HK-2 (cell line): ENCODE results near the gene CASKIN1.
"Not testable (repeated sequence)": the region's sequence is repeated elsewhere in the genome, so short reads cannot be mapped to it uniquely, and the experiment has no call there.

Source experiments
- DNase-seq: peaks from one replicate; pipeline ENCODE4 v3.0.0-alpha.2; 2018; ENCODE audit not compliant: unreplicated experiment

Gene CASKIN1

DNA sequence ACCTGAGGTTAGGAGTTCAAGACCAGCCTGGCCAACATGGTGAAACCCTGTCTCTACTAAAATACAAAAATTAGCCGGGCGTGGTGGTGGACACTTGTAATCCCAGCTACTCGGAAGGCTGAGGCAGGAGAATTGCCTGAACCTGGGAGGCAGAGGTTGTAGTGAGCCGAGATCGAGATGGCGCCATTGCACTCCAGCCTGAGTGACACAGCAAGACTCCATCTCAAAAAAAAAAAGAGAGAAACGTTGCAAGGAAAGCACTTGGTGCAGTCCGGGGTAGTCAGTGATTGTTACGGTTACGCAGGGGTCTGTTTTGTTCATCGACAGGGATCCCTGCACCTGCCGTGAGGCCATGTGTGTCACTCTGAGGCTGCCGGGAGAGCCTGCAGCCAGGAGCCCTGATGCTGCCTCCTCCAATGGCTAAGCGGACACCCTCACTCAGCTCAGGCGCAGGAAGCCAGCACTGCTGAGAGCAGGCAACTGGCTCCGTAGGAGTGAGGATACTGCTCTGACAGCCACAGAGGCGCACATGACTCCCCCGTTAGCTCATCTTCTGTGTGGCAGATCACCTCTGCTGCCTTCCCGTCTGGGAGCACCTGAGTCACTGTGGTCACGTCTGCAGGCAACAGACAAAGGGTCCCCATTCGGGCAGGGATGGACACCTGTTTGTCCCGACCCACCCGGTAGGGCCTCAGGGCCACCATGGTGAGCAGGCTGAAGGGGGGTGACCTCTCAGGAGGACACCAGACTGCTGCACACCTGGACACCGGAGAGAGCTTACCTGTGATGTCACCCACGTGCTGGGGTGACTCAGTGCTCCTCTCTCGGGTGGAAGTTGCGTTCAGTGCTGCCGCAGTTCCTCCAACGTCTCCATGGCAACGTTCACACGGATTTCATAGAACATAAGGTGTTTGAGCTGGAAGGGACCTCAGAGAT is 53.2 kb downstream of the CASKIN1 start:
- no peak for DNase-seq

DNA sequence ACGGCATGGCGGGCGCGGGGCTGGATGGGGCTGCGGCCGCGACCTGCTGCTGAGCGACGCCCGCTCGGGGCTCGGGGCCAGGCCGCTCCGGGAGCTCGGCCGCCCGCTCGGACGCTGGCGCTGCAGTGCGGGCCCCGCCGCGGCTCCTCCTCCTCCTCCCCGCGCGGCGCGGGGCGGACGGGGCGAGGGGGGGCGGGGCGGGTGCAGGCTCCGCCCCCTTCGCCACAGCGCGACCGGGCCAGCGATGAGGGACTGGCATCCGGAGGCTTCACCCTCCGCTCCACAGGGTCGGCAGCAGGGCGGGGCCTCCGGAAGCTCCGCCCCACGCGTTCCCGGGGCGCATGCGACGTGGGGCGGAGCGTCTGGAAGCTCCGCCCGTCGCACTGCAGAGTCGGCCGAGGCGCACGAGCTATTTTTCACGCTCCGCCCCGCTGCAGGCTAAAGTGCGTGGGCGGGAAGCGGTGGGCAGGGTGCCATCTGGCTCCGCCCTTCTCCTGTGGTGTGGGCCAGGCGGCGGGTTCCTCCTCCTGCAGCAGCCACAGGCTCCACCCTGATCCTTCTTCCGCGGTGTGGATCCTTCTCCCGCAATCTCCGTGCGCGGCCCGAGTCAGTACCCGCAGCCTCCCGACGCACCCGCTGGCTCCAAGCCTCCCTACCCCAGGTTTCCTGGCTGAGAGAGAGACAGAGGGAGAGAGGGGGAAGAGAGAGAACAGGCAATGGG is 60.5 kb downstream of the CASKIN1 start, which contains the start of gene PKD1:
TSS of gene PKD1 (minus strand) at position 129 of the 721 bp plus-strand sequence. CDS start 209 bp downstream, outside the sequence.
- DNase-seq = peak; percentile 77

DNA sequence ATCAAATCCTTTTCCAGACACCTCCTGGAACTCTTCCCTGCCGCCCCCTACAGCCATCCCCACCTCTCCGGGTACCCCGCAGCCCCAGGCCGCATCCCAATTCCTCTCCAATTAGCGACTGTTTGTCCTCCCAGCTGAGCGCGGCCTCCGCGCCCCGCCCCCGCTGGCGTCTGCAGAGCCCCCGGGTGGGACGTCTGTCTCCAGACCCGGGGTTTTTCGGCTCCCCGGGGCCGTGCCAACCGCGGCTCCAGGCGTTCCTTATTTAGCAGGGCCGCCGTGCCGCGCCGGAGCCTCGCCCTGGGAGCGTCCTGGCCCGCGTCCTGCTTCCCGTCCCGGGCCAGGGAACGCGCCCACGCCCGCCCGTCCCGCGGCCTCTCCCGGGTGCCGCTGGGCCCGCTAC is 61.3 kb downstream of the CASKIN1 start:
- DNase-seq = not testable (repeated sequence)

DNA sequence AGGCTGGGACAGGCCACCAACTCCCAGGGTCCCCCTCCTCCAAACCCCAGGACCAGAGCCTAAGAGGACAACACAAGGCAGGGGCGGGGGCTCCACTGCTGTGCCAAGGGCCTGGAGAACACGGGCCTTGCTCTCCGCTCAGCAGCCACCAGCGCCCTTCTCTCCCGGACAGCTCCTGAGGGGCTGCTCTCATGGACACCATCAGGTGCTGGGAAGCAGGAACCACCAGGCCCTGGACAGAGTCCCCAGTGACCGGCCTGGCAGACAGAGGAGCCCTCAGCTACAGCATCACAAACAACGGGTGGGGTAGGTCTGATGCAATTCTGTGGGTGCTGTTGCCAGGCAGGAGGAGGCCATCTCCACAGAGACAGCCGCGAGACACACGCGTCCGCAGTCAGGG is 62.6 kb downstream of the CASKIN1 start:
- DNase-seq = not testable (repeated sequence)

DNA sequence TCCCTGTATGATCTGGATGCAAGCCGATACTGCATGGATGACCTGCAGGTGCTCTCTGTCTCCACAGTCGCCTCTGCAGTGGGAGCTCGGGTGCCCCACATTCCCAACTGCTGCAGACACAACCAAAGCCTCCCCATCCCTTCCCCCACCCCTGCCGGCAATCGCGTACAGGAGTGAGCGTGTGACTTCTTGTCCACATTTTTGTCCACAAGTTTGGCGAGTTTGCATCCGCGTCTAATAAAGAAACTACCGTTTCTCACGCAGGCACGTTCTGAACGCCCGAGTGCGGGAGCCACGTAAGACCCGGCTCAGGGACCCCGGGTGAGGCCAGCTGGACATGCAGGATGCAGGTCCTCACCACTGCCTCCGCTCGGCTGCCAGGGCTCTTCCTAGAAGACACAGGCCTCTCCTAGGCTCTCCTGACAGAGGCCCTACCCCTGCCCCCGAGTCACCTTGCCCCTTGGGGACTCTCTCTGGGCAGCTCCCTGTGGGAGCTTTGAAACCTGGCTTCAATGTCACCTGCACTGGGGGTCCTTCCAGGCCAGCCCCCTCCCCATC is 66.4 kb downstream of the CASKIN1 start:
- not testable (repeated sequence) for DNase-seq

DNA sequence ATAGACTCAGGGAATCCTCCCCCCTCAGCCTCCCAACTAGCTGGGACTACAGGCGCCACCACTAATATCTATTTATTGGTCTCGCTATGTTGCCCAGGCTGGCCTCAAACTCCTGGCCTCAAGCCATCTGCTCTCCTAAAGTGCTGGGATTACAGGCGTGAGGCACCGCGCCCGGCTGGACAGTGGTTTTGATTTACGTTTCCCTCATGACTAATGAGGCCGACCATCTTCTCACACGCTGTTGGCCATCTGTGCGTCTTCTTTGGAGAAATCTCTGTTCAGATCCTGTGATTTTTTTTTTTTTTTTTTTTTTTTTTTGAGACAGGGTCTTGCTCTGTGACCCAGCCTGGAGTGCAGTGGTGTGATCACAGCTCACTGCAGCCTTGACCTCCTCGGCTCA is 67.2 kb downstream of the CASKIN1 start:
- not testable (repeated sequence) for DNase-seq

DNA sequence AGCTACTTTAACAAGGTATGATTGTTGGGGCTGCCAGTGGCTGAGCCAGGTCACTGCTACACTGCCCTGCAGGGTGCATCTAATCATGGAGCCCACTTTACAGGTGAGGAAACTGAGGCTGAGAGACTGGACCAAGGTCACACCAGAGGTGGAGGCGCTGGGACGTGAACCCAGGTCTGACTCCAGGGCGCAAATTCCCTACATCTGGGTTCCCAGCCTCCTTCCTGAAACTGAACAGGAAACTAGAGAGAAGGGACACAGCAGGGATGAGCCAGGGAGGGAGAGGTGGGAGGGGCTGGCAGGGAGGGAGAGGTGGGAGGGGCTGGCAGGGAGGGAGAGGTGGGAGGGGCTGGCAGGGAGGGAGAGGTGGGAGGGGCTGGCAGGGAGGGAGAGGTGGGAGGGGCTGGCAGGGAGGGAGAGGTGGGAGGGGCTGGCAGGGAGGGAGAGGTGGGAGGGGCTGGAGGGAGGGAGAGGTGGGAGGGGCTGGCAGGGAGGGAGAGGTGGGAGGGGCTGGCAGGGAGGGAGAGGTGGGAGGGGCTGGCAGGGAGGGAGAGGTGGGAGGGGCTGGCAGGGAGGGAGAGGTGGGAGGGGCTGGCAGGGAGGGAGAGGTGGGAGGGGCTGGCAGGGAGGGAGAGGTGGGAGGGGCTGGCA is 68.7 kb downstream of the CASKIN1 start:
- not testable (repeated sequence) for DNase-seq
